Hair follicle dermal papilla cell (primary cell): ENCODE results near the gene WDR89. TPM values are rescaled to one million over a fixed set of nuclear protein-coding genes. Genes with fewer than 3 reads are reported as not detected.

Experiments
- small RNA-seq: library from RNA; depleted of rRNA; stranded (forward); fragments of <200 nt; gene quantifications from one replicate; pipeline ENCODE3, GENCODE V24; 2012
- total RNA-seq: library from RNA; depleted of rRNA; stranded (reverse); fragments of >200 nt; gene quantifications from 2 replicates; pipeline ENCODE4 v1.2.3, GENCODE V29; 2012

Gene WDR89, protein sequence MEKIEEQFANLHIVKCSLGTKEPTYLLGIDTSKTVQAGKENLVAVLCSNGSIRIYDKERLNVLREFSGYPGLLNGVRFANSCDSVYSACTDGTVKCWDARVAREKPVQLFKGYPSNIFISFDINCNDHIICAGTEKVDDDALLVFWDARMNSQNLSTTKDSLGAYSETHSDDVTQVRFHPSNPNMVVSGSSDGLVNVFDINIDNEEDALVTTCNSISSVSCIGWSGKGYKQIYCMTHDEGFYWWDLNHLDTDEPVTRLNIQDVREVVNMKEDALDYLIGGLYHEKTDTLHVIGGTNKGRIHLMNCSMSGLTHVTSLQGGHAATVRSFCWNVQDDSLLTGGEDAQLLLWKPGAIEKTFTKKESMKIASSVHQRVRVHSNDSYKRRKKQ
- total RNA-seq: 8.0 TPM in 2 replicates

DNA sequence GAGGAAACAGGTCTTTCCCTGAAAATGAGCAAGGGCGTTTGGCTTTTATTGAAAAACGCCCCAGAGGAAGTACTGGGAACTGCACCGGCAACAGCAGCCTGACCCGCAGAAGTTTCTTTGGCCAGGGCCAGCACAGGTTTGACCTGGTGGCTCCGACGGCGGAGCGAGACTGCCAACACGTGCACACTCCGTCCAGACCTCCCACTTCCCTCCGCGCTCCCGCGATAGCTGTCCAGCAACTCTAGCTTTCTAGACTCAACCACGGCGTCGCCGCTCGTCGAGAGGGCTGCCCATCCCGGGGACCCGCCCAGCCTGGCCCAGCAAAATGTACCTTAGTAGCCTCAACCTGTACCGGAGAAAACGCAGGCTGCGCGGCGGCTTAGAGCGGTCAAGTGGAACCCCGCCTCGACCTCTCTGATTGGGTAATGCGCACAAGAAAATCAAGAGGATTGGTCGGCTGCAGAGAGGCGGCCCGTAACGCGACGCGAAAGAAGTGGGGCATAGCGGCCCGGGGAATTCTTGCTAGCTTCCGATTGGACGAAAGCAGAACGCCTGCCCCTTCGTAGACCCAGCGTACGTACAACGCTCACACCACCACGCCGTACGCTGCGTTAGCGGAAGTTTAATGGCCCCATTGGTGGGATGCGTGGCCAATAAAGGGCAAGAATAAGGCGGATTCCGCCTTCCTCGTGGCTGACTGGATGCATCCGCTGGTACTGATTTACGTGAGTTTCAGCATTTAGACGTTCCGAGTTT, at the start of gene WDR89:
TSS of gene WDR89 (minus strand) at position 399 of the 756 bp plus-strand sequence. CDS start 41,929 bp downstream, outside the sequence.

Small RNA genes lying within 50 kb of the gene (small RNA-seq; reads per million reads assigned to genes)
- gene RF00012: not detected
- gene RF00019: not detected
- gene RNU6-1162P: not detected
- not detected for gene RNU6-597P

Other genes starting within 250 kb of the WDR89 start
- gene PPP2R5E, start 98.5 kb downstream of the WDR89 start, total RNA-seq: 19.7 and 23.2 TPM in 2 replicates
- gene SGPP1, start 86.2 kb upstream of the WDR89 start, total RNA-seq: 39.0 and 43.8 TPM in 2 replicates
- gene SYNE2, start 211.1 kb upstream of the WDR89 start, total RNA-seq: 19.9 and 32.1 TPM in 2 replicates